HCT116 (cell line): ENCODE data around the gene FRRS1L.

Experiments used
- CTCF ChIP-seq, 3 experiments: fragments of 200-600 bp in 1 of 3; sonication (generic) in 1 of 3; IDR thresholded peaks in 2 of 3; conservative IDR thresholded peaks in 1 of 3; 2 replicates each; pipeline ENCODE4 v1.5.1; 2012 to 2017; ENCODE audit warnings: low read depth in 2 of 3, low read length in 2 of 3, antibody characterized with exemption in 1 of 3, borderline replicate concordance in 1 of 3, control low read depth in 1 of 3, mild to moderate bottlenecking in 1 of 3, mixed read lengths in 1 of 3, mixed run types in 1 of 3, moderate library complexity in 1 of 3; ENCODE audit not compliant: insufficient read depth in 1 of 3
- ZNF274 ChIP-seq: fragments of 200-500 bp; sonication (Bioruptor generic); IDR thresholded peaks from 2 replicates; pipeline ENCODE4 v1.6.1; 2014; ENCODE audit warnings: mild to moderate bottlenecking, low read depth, low read length, inconsistent platforms

DNA sequence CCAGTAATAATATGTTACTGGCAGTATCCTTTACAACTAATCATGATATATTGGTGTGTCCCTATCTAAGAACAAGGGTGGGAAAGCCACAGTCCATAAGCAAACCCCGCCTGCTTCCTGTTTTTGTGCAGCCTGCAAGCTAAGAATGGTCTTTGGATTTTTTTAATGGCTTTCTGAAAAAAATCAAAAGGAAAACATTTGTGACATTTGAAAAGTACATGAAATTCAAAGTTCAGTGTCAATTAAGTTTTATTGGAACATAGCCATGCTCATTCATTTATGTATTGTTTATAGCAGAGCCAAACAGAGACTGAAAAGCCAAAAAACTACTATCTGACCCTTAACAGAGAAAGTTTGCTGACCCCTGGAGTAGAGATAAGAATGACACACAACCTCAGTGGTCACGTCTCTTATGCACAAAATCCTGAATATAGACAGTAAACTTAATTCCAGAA, 34.5 kb downstream of the FRRS1L start:
- TF ChIP-seq CTCF (IDR thresholded peaks at IDR 0.05 in 2 of 3, conservative IDR thresholded peaks at IDR 0.05 in 1 of 3; ENCODE audit: borderline replicate concordance in 1 of 3, insufficient read depth in 1 of 3, low read depth in 2 of 3, low read length in 2 of 3): no peak
- TF ChIP-seq ZNF274: no peak
